Ovary (tissue), 9 donors: Measurements from ENCODE around the gene ANKMY1. TPM values are rescaled to one million over a fixed set of nuclear protein-coding genes. Genes with fewer than 3 reads are reported as not detected.
A peak's percentile ranks its signal among the peaks of the same experiment; 100 is the strongest.

Experiments used
- DNase-seq, 5 donors: peaks; one replicate each; pipeline ENCODE4 v3.0.0-alpha.2; 2019 to 2020
- H3K27ac ChIP-seq, 2 donors: fragments of 200-600 bp; one replicate each; pipeline versions ENCODE4 v1.5.1 to v1.8.0; 2019 to 2022
- H3K27me3 ChIP-seq: fragments of 200-600 bp; one replicate; pipeline ENCODE4 v1.8.0; 2022
- H3K36me3 ChIP-seq: fragments of 200-600 bp; sonication (generic); one replicate; pipeline ENCODE4 v1.5.1; 2019
- H3K4me1 ChIP-seq: one replicate; pipeline ENCODE4 v1.8.1; 2013; ENCODE audit warnings: mild to moderate bottlenecking, moderate library complexity; ENCODE audit not compliant: insufficient read depth
- H3K4me3 ChIP-seq: fragments of 200-600 bp; sonication (generic); one replicate; pipeline ENCODE4 v1.5.1; 2017
- H3K9me3 ChIP-seq, 2 donors: fragments of 200-600 bp in 1 of 2; sonication (generic) in 1 of 2; one replicate each; pipeline versions ENCODE4 v1.5.1 to v1.8.1; 2013 to 2019; ENCODE audit warnings: mild to moderate bottlenecking in 1 of 2, moderate library complexity in 1 of 2
- EP300 ChIP-seq: sonication (generic); formaldehyde crosslinking; IDR thresholded peaks from one replicate; pipeline ENCODE4 v1.6.1; 2017; ENCODE audit warnings: antibody characterized with exemption
- POLR2A ChIP-seq: fragments of 450-650 bp; IDR thresholded peaks from one replicate; pipeline ENCODE4 v1.6.1; 2017; ENCODE audit warnings: antibody characterized with exemption, mild to moderate bottlenecking, moderate library complexity
- WGBS, 3 donors: extraction: QIAGEN DNeasy Blood & Tissue Kit in 1 of 3; methylation state at CpG; one replicate each; pipeline versions ENCODE4 v1.1.5 to v1.1.7; 2013 to 2017; 5-methylcytosine and 5-hydroxymethylcytosine counted together
- intact Hi-C, 4 donors: fragments of 100-400 bp; cut with DNase I; formaldehyde crosslinking; loops; one replicate each; pipeline versions ENCODE4 v1.11.0 to v1.15.1; 2022 to 2023
- polyA plus RNA-seq, 2 donors: library from polyadenylated mRNA; stranded (reverse); fragments of 200-250 nt in 1 of 2; fragments of 350-450 nt in 1 of 2; fragmentation: Illumina TruSeq in 1 of 2; extraction: RNeasy Lipid Tissue Mini Kit (QIAGEN cat#74804) in 1 of 2; gene quantifications; one replicate each; pipeline ENCODE4 v1.2.3, GENCODE V29; 2013 to 2014
- total RNA-seq, 7 donors: library from RNA; depleted of rRNA in 2 of 7; stranded (reverse); fragments of >200 nt in 2 of 7; fragmentation: NEBNext Ultra II Directional in 3 of 7; extraction: Animal tissue kit (Norgen Biotek cat#: 25700) in 3 of 7; gene quantifications; one replicate each; pipeline versions ENCODE4 v1.1.0 to v1.2.4, GENCODE V29; 2016 to 2023
- TF ChIP-seq, protein P1 (sequence below), 3 donors: fragments of 450-650 bp in 2 of 3; fragments of 200-600 bp in 1 of 3; IDR thresholded peaks; one replicate each; pipeline versions ENCODE4 v1.5.1 to v1.8.0; 2016 to 2022; ENCODE audit warnings: antibody characterized with exemption in 3 of 3, mild to moderate bottlenecking in 1 of 3
- donor health status: DM: no; HTN: no; CAD: no; lungs with moderate emphysema.
- donor health status: DM: no; HTN: no; CAD: no.
- donor health status: Bipolar disorder and iron deficiency.
- donor health status: DM: yes; HTN: yes; CAD: no.
- donor health status: DM: no; HTN: no; CAD: no.
- donor health status: DM: yes; HTN: yes; CAD: no.

The ANKMY1 gene
- total and polyA plus RNA-seq, 9 donors = 11.5 to 24.2 (median 19.0) TPM

DNA sequence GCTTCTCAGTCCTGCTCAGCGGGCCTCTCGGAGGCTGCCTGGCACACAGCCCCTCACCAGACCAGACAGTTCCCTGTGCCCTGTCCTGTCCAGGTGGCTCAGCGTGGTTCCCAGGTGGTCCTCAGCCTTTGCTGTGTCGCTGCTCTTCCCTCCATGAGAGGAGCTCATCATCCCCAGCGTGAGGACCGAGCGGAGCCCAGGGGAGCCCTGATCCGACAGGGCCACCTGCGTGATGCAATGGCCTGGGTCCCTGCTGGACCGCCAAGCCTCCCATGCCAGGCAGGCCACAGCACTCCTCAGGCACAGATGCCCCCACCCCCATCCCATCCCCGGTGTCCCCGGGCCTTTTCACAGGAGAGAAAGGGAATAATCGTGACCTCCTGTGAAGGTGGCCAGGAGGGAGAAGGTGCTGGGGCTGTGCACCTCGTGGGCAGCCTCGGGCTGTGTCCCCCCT lies 118.1 kb downstream of the ANKMY1 start:
- Histone ChIP-seq H3K4me1 (peaks cover 10% of the 10 kb centered on the region), H3K27me3 (no peaks in the 10 kb centered on the region), H3K36me3 (no peaks in the 10 kb centered on the region), H3K4me3 (no peak overlapping the region), H3K9me3 (no peaks in the 10 kb centered on the region), H3K27ac (no peak overlapping the region)
- no peak for TF ChIP-seq POLR2A
- no peak for TF ChIP-seq EP300
- TF ChIP-seq, protein P1, sequence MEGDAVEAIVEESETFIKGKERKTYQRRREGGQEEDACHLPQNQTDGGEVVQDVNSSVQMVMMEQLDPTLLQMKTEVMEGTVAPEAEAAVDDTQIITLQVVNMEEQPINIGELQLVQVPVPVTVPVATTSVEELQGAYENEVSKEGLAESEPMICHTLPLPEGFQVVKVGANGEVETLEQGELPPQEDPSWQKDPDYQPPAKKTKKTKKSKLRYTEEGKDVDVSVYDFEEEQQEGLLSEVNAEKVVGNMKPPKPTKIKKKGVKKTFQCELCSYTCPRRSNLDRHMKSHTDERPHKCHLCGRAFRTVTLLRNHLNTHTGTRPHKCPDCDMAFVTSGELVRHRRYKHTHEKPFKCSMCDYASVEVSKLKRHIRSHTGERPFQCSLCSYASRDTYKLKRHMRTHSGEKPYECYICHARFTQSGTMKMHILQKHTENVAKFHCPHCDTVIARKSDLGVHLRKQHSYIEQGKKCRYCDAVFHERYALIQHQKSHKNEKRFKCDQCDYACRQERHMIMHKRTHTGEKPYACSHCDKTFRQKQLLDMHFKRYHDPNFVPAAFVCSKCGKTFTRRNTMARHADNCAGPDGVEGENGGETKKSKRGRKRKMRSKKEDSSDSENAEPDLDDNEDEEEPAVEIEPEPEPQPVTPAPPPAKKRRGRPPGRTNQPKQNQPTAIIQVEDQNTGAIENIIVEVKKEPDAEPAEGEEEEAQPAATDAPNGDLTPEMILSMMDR (IDR thresholded peaks at IDR 0.05) = no peak
- peak; percentile 6 to 35 (median 21) for DNase-seq
- 88 to 94% (median 89%) methylated on average over 13 to 15 of the region's 15 CpGs for WGBS, 3 donors
- intact Hi-C loops = loop anchor here in 3 of 4 donors (2.0 to 5.0 kb wide), 2 partner anchors 123 to 207 kb away; partner anchors contain the start of gene DUSP28 (in 1 of the 3)

DNA sequence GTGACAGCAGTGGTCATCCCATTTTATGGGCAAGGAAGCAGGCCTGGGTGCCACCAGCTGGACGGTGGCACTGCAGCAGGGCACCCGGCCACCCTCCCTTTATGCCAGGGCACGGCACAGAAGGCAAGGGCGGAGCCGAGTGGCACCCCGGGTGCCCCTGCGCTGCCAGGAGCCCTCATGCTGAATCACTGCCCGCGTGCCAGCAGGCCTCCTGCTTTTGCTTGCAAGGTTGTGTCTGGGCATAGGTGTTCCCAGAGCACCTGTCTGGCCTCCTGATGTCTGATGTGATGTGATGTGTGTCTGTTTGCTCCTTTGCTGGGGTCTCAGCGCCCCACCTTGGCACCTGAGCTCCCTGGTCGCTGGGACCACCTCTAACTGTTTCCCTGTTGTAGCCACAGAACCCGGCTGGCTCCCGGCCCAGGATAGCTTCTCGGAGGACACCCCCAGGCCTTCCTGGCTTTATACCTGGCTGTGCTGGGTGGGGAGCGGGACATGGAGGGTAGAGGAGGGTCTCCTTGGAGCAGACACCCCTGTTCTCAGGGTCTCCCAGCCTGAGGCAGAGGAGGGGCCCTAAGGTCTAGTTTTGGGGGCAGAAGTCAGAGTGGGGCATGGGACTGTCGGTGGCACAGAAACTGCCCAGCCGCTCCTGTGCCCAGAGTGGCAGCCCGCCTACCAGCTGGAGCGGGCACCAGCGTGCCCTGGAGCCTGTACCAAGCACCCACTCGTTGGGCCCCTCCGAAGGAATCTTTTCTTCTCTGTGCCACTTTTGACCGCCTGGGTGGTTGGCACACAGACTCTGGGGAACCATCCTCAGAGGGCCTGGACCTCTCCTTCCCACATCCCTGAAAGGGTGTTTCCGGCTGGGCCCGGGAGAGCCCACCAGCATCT lies 118.7 kb downstream of the ANKMY1 start:
- WGBS, 3 donors = 84 to 87% (median 86%) methylated on average over 22 to 25 of the region's 25 CpGs
- Histone ChIP-seq H3K27ac (no peak overlapping the region), H3K4me3 (no peak overlapping the region), H3K4me1 (peaks cover 16% of the 10 kb centered on the region), H3K36me3 (no peaks in the 10 kb centered on the region), H3K9me3 (no peaks in the 10 kb centered on the region), H3K27me3 (no peaks in the 10 kb centered on the region)
- TF ChIP-seq, protein P1 (IDR thresholded peaks at IDR 0.05) = no peak
- TF ChIP-seq POLR2A = no peak
- TF ChIP-seq EP300 = no peak
- DNase-seq = peak in 4 of 5 donors; percentile 25 to 44 (median 32)
- intact Hi-C loops = loop anchor here (1.0 to 5.0 kb wide), 3 partner anchors 123 to 207 kb away; partner anchors contain the start of gene DUSP28 (in 1 of the 4)

DNA sequence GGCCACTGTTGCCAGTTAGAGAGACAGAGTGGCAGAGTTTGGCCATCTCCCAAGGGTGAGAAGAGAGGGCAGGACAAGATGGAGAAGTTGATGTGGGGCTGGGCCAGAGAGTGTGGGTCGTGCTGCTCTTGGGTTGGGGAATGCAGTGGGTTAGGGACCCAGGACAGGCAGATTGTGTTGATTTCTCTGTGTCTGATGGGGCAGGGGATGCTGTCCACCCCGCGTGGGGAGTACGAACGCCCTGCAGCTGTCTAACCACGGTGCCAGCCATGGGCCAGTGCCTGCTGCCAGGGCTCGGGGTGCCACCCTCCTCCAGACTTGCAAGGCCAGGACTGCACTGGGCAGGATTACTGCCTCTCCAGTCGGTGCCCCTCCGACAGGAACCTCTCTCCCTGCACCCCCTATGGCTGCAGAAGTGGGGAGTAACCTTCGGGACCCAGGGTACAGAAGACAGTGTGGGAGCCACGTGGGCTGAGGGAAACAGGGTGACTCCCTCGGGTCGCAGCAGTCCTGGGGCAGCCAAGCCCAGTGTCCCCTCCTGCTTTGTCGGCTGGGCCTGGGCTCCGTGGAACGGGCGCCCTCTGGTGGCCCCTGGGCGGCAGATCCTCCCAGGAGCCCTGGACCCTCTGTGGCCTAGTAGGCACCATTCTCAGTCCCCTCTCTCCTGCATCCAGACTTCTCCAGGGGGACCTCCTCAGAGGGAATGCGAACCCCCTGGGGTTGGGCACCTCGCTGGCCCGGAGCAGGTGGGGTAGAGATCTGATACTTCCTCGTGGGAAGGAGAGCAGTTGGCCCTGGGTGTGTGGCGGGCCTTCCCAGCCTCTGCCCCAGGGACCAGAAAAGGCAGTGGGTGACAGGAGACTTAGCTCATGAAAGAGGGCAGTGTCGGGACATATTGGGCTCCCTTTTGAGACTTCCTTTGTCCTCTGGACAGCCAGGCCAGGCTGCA lies 119.7 kb downstream of the ANKMY1 start:
- intact Hi-C loops = loop anchor here (1.0 to 5.0 kb wide), 3 partner anchors 124 to 206 kb away; partner anchors contain the start of gene DUSP28 (in 1 of the 4)
- TF ChIP-seq, protein P1 (IDR thresholded peaks at IDR 0.05) = peak; percentile 91 to 96 (median 92)
- no peak for TF ChIP-seq EP300
- Histone ChIP-seq H3K9me3 (no peaks in the 10 kb centered on the region), H3K4me1 (peaks cover 17% of the 10 kb centered on the region), H3K27me3 (no peaks in the 10 kb centered on the region), H3K27ac (no peak overlapping the region), H3K4me3 (no peak overlapping the region), H3K36me3 (no peaks in the 10 kb centered on the region)
- 25 to 34% (median 27%) methylated on average over 19 to 24 of the region's 24 CpGs for WGBS, 3 donors
- peak; percentile 57 to 83 (median 75) for DNase-seq

DNA sequence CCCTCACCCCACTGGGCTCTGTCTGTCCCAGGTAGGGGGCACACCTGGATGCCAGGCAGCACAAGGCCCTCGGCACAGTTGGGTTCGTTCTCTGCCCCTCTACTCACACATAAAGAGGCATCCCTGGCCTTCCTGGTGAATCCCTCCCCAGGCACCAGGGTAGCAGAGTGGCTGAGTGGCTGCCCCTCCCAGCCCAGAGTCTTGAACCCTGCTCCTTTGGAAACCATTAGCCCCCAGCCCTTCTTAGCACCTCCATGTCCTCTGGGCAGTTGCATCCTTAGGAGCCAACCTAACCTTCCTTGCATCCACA lies 120.3 kb downstream of the ANKMY1 start:
- Histone ChIP-seq H3K27me3 (no peaks in the 10 kb centered on the region), H3K36me3 (no peaks in the 10 kb centered on the region), H3K27ac (no peak overlapping the region), H3K9me3 (no peaks in the 10 kb centered on the region), H3K4me3 (no peak overlapping the region), H3K4me1 (peaks cover 17% of the 10 kb centered on the region)
- WGBS, 3 donors = 90 to 96% (median 94%) methylated on average over 2 of the region's 2 CpGs
- DNase-seq = no peak
- intact Hi-C loops = loop anchor here in 1 of 4 donors (5.0 kb wide), 1 partner anchor 125 kb away; the partner anchor contains the start of gene DUSP28
- TF ChIP-seq EP300 = no peak
- TF ChIP-seq, protein P1 (IDR thresholded peaks at IDR 0.05) = no peak
- no peak for TF ChIP-seq POLR2A
